Bone marrow (tissue), 2 donors: ENCODE data around the gene BHLHA15.

Source experiments
- DNase-seq, 2 donors: peaks; one replicate each; lab custom pipeline; 2025; lab: John Stamatoyannopoulos, UW

BHLHA15 gene

GRCh38 chr7:98225913-98226614, 14.8 kb downstream of the BHLHA15 start:
- DNase-seq, result no peak

- DNase-seq, result no peak
Observed at GRCh38 chr7:98227939-98228338, 16.7 kb downstream of the BHLHA15 start.

- no peak for DNase-seq
Observed at GRCh38 chr7:98228801-98229200, 17.6 kb downstream of the BHLHA15 start.

GRCh38 chr7:98229441-98229840, 18.2 kb downstream of the BHLHA15 start:
- no peak for DNase-seq

GRCh38 chr7:98229991-98230745, 18.9 kb downstream of the BHLHA15 start:
- DNase-seq, result no peak

GRCh38 chr7:98230746-98231471, 19.7 kb downstream of the BHLHA15 start:
- no peak for DNase-seq

GRCh38 chr7:98231493-98232262, 20.4 kb downstream of the BHLHA15 start:
- DNase-seq, result no peak

GRCh38 chr7:98232263-98232585, 21.0 kb downstream of the BHLHA15 start:
- DNase-seq, result no peak

- no peak for DNase-seq
Observed at GRCh38 chr7:98232799-98233198, 21.6 kb downstream of the BHLHA15 start.

GRCh38 chr7:98233219-98234070, 22.2 kb downstream of the BHLHA15 start:
- no peak for DNase-seq

- no peak for DNase-seq
Observed at GRCh38 chr7:98234429-98235147, 23.3 kb downstream of the BHLHA15 start.

- DNase-seq, result no peak
Observed at GRCh38 chr7:98235901-98236300, 24.7 kb downstream of the BHLHA15 start.

- no peak for DNase-seq
Observed at GRCh38 chr7:98236355-98237185, 25.3 kb downstream of the BHLHA15 start.

- no peak for DNase-seq
Observed at GRCh38 chr7:98238076-98238475, 26.8 kb downstream of the BHLHA15 start.

- no peak for DNase-seq
Observed at GRCh38 chr7:98238976-98239375, 27.7 kb downstream of the BHLHA15 start.

GRCh38 chr7:98240961-98241673, 29.9 kb downstream of the BHLHA15 start:
- no peak for DNase-seq

GRCh38 chr7:98241674-98242241, 30.5 kb downstream of the BHLHA15 start:
- no peak for DNase-seq

GRCh38 chr7:98242342-98242741, 31.1 kb downstream of the BHLHA15 start:
- DNase-seq, result no peak

GRCh38 chr7:98242934-98243333, 31.7 kb downstream of the BHLHA15 start:
- DNase-seq, result no peak
